Activated T-helper 1 cell treated with anti-CD3 and anti-CD28 coated beads, Interleukin-12 subunit alpha, Interleukin-12 subunit beta, Interleukin-2, Interleukin-4 antibody, amounts not matched to agents 30 ng/mL and 10 ng/mL and 1 ng/mL, durations not matched to agents 14 hours and 24 hours and 36 hours (primary cell): Measurements from ENCODE around the gene LHX4. TPM values are rescaled to one million over a fixed set of nuclear protein-coding genes. Genes with fewer than 3 reads are reported as not detected.
A peak's percentile ranks its signal among the peaks of the same experiment; 100 is the strongest.

ENCODE experiments used
- DNase-seq: peaks from one replicate; pipeline ENCODE4 v3.0.0; 2021; ENCODE audit warnings: low spot score
- H3K27ac Mint-ChIP-seq: one replicate; pipeline ENCODE4 v1.8.0; 2021; ENCODE audit warnings: mild to moderate bottlenecking, mixed read lengths
- H3K27me3 Mint-ChIP-seq: one replicate; pipeline ENCODE4 v1.8.0; 2022; ENCODE audit warnings: mild to moderate bottlenecking, moderate library complexity, mixed read lengths; ENCODE audit not compliant: insufficient read depth
- H3K36me3 Mint-ChIP-seq: one replicate; pipeline ENCODE4 v1.8.0; 2021; ENCODE audit warnings: low read depth, mixed read lengths
- H3K4me1 Mint-ChIP-seq: one replicate; pipeline ENCODE4 v1.8.0; 2021; ENCODE audit warnings: low read depth, mixed read lengths
- H3K4me3 Mint-ChIP-seq: one replicate; pipeline ENCODE4 v1.8.0; 2021; ENCODE audit warnings: mild to moderate bottlenecking, moderate library complexity, mixed read lengths
- H3K9me3 Mint-ChIP-seq: one replicate; pipeline ENCODE4 v1.8.0; 2021; ENCODE audit warnings: mixed read lengths
- intact Hi-C: fragments of 100-400 bp; cut with micrococcal nuclease; formaldehyde crosslinking; loops from one replicate; pipeline ENCODE4 v1.15.1; 2024
- total RNA-seq: library from RNA; stranded (reverse); gene quantifications from 2 replicates; pipeline ENCODE4 v1.2.3, GENCODE V29; 2022

Gene LHX4
- total RNA-seq, result not detected in 2 replicates

DNA sequence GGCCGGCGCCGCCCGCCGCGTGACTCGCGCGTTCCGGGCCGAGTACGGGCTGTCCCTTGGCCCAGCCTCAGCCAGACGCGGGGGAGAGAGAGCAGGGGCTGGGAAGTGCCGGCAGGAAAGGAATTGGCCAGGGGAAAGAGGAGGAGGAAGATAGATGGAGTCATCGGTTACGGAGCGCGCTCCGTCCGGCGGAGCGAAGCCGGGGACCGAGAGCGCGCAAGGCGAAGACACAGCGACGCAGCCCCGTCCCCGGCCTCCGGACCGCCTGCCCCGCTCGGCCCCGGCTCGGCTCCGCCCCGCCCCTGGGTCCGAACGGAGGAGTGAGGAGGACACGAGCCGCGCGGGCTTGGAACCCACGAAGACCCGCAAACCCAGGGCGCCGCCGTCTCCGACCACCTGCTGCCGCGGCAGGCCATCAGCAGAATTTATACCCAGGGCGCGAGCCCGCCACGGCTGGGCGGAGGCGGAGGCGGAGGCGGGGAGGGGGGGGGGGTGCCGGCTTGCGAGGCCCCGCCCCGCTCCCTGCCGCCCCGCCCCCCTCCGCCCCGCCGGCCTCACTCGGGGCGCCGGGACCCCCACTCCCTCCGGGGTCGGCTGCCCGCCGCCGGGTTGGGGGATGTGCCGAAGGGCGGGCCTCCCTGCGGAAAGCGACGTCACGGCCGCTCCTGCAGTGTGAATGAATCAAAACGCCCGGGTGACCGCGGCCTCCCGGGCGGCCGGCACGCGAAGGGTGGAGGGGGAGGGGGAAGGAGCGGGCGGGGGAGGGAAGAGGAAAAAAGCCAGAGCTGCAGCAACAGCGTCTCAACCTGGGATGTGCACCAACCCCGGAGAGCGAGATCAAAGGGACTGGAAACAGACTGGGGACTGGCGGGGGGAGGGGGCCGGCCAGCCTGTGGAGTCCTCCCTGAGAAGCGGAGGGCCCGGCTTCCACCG lies at the start of gene LHX4:
Gene LHX4 (plus strand): TSS at position 782 of the 933 bp plus-strand sequence. CDS start 266 bp downstream, outside the sequence.
- intact Hi-C loops, result no loop called here
- Mint-ChIP-seq H3K36me3 (peaks cover 1% of the 10 kb centered on the region), H3K27me3 (peaks cover 68% of the 10 kb centered on the region), H3K4me1 (peaks cover 24% of the 10 kb centered on the region), H3K27ac (no peak within 1 kb of the TSS), H3K9me3 (no peaks in the 10 kb centered on the region), H3K4me3 (peak within 1 kb of the TSS; percentile 78)
- no peak for DNase-seq

DNA sequence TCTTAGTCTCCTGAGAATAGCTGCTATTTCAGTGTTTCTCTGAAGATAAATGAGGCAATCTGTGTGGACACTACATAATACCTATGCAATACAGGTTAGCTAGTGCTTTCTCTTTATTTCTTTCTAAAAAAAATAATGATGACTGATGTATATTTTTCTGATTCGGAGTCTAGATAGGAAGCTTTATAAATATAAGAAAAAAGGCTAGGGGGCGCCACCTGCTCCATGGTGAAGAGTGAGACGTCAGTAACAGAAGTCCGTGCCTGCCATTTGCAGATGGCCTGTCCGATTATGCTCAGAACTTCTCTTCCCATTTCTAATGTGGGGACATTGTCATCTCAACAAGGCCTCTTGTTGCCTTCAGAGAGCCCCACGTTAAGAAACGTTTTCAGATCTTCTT lies 49.0 kb upstream of the LHX4 start:
- intact Hi-C loops, result no loop called here
- no peaks in the 10 kb centered on the region for H3K4me1 Mint-ChIP-seq
- peaks cover 5% of the 10 kb centered on the region for H3K36me3 Mint-ChIP-seq
- DNase-seq, result no peak
- H3K27me3 Mint-ChIP-seq, result no peaks in the 10 kb centered on the region
- H3K4me3 Mint-ChIP-seq, result no peak overlapping the region
- H3K9me3 Mint-ChIP-seq, result no peaks in the 10 kb centered on the region
- no peak overlapping the region for H3K27ac Mint-ChIP-seq

GRCh38 chr1:180181996-180182642 lies 47.9 kb upstream of the LHX4 start:
- no peaks in the 10 kb centered on the region for H3K27me3 Mint-ChIP-seq
- DNase-seq, result no peak
- no peak overlapping the region for H3K4me3 Mint-ChIP-seq
- no peaks in the 10 kb centered on the region for H3K4me1 Mint-ChIP-seq
- H3K36me3 Mint-ChIP-seq, result peaks cover 5% of the 10 kb centered on the region
- intact Hi-C loops, result no loop called here
- peak overlapping the region; percentile 29 for H3K27ac Mint-ChIP-seq
- H3K9me3 Mint-ChIP-seq, result no peaks in the 10 kb centered on the region

DNA sequence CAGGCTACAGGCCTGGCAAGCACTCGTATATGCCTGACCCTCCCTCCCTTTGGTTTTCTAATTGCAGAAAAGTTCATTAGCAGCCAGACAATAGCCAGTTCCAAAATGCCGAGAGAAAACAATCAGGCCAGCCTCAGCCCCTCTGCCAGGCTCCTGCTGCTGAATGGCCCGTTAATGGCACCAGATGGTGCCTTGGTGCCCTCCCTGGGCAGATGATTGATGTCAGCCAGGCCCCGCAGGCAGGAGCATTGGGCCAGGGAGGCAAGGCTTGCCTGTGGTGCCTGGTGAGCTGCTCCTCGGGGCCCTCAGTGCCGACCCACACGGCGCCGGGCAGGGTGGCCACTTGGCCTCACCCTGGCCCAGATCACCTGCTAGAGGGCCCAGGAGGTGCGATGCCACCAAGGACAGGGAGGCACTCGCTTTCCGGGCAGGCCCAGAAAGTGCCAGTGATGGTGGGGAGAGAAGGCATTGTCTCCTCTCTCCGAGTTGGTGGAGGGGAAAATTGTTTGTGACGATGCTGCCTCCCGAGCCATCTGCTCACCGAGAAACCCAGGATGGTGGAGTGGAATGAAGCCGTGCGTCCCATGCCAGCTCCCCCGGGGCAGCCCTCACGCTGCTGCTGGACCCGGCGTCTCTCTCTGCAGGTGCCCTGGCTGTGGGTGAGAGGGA lies 47.3 kb upstream of the LHX4 start:
- DNase-seq, result no peak
- intact Hi-C loops, result no loop called here
- no peak overlapping the region for H3K27ac Mint-ChIP-seq

DNA sequence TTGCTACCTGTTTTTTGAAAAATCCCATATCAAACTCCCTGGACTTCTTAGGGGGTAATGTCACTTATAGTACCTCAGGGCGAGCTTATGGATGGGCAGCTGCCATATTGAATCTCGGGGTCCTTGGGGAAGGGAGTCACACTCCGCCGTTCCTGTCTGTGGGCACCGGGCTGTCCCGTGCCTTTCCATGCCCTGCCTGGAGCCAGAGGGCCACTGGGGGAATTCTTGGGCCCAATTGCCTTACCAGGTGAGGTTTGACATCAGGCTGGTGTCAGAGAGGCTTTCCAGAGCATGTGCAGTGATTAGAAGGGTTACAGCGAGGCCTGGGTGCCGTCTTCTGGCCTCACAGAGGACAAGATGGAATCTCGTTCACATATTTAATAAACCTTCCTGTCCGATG lies 46.6 kb upstream of the LHX4 start:
- Mint-ChIP-seq H3K9me3 (no peaks in the 10 kb centered on the region), H3K4me3 (no peak overlapping the region), H3K36me3 (peaks cover 5% of the 10 kb centered on the region), H3K4me1 (no peaks in the 10 kb centered on the region), H3K27me3 (no peaks in the 10 kb centered on the region), H3K27ac (no peak overlapping the region)
- no peak for DNase-seq
- intact Hi-C loops, result no loop called here

More for the DNA sequence above, 47.3 kb upstream of the LHX4 start:
- Mint-ChIP-seq H3K9me3 (no peaks in the 10 kb centered on the region), H3K27me3 (no peaks in the 10 kb centered on the region), H3K4me3 (no peak overlapping the region), H3K36me3 (peaks cover 5% of the 10 kb centered on the region), H3K4me1 (no peaks in the 10 kb centered on the region)

- no peak overlapping the region for H3K27ac Mint-ChIP-seq
- H3K4me3 Mint-ChIP-seq, result no peak overlapping the region
- no peak for DNase-seq
- peaks cover 5% of the 10 kb centered on the region for H3K36me3 Mint-ChIP-seq
- intact Hi-C loops, result no loop called here
- no peaks in the 10 kb centered on the region for H3K9me3 Mint-ChIP-seq
- H3K4me1 Mint-ChIP-seq, result no peaks in the 10 kb centered on the region
- no peaks in the 10 kb centered on the region for H3K27me3 Mint-ChIP-seq
These were observed 46.0 kb upstream of the LHX4 start for GRCh38 chr1:180184041-180184440.

DNA sequence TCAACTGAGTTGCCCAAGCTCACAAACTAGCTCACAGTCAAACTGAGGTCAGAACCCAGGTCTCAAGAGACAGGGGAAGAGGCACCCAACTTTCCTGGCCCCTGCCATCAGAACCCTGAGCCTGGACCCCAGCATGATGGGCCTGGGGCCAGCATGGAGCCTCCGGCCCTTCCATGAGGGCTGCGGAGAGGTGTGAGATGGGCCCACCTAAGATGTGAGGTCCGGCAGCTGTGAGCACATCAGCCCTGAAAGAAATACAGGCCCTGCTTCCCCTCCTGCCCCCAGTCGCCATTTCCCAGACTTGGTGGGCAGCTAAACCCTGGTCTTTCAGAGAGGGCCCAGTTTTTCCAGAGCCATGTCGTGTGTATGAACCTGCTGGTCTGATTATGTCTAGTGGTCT lies 44.8 kb upstream of the LHX4 start:
- no peaks in the 10 kb centered on the region for H3K27me3 Mint-ChIP-seq
- H3K27ac Mint-ChIP-seq, result no peak overlapping the region
- no peak for DNase-seq
- intact Hi-C loops, result no loop called here
- no peak overlapping the region for H3K4me3 Mint-ChIP-seq
- no peaks in the 10 kb centered on the region for H3K4me1 Mint-ChIP-seq
- H3K9me3 Mint-ChIP-seq, result no peaks in the 10 kb centered on the region
- H3K36me3 Mint-ChIP-seq, result peaks cover 5% of the 10 kb centered on the region

DNA sequence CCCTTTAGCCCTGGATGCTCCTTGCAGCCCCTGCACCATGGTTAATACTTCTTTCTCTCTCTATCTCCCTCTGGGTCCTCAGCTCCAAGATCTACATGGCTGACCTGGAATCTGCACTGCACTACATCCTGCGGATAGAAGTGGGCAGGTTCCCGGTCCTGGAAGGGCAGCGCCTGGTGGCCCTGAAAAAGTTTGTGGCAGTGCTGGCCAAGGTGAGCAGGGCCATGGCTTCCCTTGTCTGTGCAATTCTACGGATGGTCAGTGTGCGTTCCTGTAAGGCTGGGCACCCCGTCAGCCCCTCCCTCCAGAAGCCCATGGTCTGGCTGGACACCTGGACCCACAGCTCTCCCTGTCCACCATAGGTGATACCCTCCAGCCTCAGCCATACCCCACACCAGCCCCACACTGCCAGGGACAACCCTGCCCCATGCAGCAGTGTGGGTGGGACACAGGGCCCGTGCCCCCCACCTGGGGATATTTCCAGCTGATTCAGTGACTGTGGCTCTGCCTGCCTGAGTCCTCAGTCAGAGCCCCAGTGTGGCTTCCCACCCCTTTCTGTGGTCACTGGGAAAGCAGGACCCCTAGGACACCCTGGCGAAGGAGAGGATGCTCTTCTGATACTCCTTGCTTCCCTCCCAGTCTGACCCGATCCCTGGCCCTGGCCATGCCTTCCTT lies 44.0 kb upstream of the LHX4 start:
- DNase-seq, result no peak
- Mint-ChIP-seq H3K36me3 (peaks cover 5% of the 10 kb centered on the region), H3K4me3 (no peak overlapping the region), H3K27ac (no peak overlapping the region), H3K9me3 (no peaks in the 10 kb centered on the region), H3K27me3 (no peaks in the 10 kb centered on the region), H3K4me1 (no peaks in the 10 kb centered on the region)
- intact Hi-C loops, result no loop called here

GRCh38 chr1:180186831-180187230 lies 43.2 kb upstream of the LHX4 start:
- intact Hi-C loops, result no loop called here
- DNase-seq, result no peak
- peaks cover under 1% of the 10 kb centered on the region for H3K4me1 Mint-ChIP-seq
- peaks cover 5% of the 10 kb centered on the region for H3K36me3 Mint-ChIP-seq
- H3K27ac Mint-ChIP-seq, result no peak overlapping the region
- no peak overlapping the region for H3K4me3 Mint-ChIP-seq
- no peaks in the 10 kb centered on the region for H3K27me3 Mint-ChIP-seq
- no peaks in the 10 kb centered on the region for H3K9me3 Mint-ChIP-seq

GRCh38 chr1:180187626-180188025 lies 42.4 kb upstream of the LHX4 start:
- DNase-seq, result no peak
- Mint-ChIP-seq H3K36me3 (peaks cover 5% of the 10 kb centered on the region), H3K9me3 (no peaks in the 10 kb centered on the region), H3K4me1 (peaks cover 7% of the 10 kb centered on the region), H3K27ac (no peak overlapping the region), H3K27me3 (no peaks in the 10 kb centered on the region), H3K4me3 (no peak overlapping the region)
- intact Hi-C loops, result no loop called here

GRCh38 chr1:180188091-180188506 lies 42.0 kb upstream of the LHX4 start:
- Mint-ChIP-seq H3K27ac (no peak overlapping the region), H3K36me3 (peaks cover 8% of the 10 kb centered on the region), H3K4me1 (peaks cover 7% of the 10 kb centered on the region), H3K9me3 (no peaks in the 10 kb centered on the region), H3K27me3 (no peaks in the 10 kb centered on the region), H3K4me3 (no peak overlapping the region)
- no peak for DNase-seq
- intact Hi-C loops, result no loop called here

DNA sequence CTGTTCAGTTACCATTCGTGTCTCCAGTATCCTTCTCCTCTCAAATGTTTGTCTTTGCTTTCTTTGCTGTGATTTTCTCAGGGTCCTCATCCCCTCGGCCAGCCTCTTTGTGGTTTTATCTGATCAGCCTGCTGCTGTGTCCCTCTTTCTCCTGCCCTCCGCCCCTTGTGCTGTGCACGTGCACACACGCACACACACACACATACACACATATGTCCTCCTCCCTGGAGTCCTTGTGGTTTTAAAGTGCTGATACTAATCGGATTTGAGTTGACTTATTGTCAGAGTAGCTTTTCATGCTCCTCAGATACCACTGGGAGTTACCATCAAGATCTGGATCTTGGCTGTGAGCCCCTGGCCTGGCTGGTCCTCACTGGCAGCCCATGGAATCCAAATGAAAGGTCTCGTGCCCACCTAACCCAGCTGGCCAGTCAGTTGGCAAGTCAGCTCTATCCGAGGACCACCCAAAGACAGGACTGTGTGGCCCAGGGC lies 41.3 kb upstream of the LHX4 start:
- Mint-ChIP-seq H3K4me3 (no peak overlapping the region), H3K4me1 (peaks cover 7% of the 10 kb centered on the region), H3K27ac (no peak overlapping the region), H3K36me3 (peaks cover 8% of the 10 kb centered on the region), H3K27me3 (no peaks in the 10 kb centered on the region), H3K9me3 (no peaks in the 10 kb centered on the region)
- intact Hi-C loops, result no loop called here
- no peak for DNase-seq
